GM19238 (cell line): ENCODE measurements around the gene LAMA1.

Source experiments
- DNase-seq: peaks from one replicate; pipeline ENCODE4 v3.0.0; 2011; ENCODE audit warnings: low spot score; ENCODE audit not compliant: insufficient read length

LAMA1 gene

DNA sequence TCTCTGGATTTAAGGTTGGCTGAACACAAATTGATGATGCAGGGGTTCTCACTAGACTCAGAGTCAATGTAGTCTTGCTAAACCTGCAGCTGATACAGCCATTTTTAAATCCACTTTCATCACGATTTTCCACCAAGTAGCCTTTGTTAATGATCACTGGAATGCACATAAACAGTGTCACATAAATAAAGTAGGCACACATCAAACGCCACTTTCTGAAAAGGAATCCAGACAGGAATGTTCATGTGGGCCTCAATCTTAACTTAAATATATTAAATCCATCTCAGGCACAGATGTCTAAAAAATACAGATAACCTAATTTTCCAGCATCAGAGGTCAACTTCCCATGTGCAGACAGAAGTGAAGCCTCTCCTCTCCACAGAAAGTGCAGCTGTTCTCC is 58.3 kb downstream of the LAMA1 start:
- no peak for DNase-seq

DNA sequence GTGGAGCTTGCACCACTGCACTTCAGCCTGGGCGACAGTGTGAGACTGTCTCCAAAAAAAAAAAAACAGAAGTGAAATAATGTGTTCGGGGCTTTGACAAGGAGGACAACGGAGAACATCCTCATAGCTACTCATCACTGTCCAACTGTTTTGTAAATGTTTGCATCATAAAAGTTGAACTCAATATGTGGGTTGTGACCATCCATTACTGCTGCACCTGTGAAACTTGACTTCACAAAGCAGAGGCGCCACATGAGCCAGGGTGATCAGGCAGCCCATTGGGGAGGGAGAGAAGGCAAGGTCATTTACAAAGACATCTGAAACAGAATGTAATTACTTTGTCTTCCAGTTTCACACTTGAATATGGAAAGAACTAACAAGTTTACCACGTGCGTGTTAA is 61.6 kb downstream of the LAMA1 start:
- DNase-seq: no peak

DNA sequence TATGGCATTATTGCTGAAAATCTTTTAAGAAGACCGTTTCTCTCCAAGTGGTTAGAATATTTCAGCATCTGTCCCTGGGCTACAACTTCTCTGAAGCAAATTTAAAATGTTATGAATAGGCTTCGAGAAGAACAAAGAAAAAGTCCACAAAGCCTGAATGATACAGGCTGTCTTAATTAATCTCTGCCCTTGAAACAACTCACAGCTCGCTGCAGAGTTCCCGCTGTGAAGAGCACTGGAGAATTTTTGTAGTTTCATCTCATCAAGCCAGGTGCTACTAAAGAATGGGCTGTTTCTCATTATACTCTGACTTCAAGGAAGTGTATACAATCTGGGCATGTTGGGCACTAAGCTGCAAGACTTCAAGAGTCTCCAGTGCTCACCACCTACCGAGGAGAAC is 67.6 kb downstream of the LAMA1 start:
- DNase-seq: no peak

DNA sequence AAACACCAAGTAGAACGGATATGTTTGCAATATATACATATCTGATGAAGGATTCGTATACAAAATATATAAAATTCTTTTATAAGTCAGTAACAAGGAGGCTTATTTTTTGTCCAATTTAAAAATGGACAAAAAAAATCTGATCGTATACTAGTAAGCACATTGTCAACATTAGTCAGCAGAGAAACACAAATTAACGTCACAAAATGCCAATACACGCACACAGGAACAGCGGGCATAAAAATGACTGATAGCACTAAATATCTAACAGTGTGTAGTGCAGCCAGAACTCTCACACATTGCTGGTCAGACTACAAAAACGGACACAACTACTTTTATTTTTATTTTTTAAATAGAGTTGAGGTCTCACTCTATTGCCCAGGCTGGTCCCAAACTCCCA is 69.5 kb downstream of the LAMA1 start:
- no peak for DNase-seq

DNA sequence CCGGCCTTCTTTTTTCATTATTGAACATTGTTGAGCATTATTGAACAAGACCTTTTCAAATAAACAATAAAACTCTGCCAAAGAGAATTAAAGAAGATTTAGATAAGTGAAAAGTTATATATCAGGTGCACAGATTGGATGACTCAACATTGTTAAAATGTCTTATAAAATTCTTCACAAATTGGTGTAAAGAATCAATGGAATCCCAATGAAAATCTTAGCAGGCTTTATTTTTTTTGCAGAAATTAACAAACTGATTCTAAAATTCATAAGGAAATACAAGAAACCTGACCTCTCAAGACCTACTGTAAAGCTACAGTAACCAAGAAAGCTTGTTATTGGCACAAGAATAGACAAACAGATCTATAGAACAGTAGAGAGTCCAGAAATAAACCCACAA is 70.3 kb downstream of the LAMA1 start:
- no peak for DNase-seq

DNA sequence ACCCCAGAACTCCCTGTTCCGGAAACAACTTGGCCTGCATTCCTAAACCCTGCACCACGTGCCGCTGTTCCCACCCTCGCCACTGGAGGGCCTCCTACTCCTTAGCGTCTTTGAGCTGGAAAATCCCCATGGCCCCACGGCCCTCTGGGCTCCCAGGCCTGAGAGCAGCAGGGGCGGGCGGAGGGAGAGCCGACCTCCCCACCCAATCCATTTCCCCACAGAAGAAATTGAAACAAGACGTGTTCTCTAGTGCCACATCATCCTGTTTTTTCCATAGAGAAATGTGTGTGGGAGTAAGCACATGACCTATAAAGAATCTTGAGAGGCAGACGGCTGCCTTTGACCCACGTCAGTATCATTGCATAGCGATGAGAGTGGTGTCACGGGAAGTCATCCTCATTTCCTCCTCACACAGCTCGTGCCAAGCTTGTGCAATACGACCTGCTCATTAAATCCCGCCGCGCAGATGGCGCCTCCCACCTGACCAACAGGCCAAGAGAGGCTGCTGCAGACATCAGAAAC is 79.2 kb downstream of the LAMA1 start:
- no peak for DNase-seq

DNA sequence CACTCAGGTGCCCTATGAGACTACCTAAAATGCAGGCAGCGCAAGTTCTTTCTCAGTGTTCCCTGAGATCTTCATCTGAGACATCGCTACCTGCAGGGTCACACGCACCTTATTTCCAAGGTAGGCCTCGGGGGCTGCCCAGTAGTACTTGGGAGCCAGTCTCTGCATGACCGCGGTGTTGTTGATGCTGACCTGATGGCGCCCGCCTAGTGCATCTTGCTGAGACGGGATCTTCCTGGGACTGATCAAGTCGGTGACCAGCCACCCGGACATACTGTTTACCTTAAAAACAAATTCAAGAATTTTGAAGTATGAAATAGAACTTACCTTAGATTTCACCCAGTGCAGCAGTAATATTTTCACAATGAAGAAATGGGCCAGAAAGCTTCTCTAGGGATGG is 80.1 kb downstream of the LAMA1 start:
- DNase-seq: no peak

DNA sequence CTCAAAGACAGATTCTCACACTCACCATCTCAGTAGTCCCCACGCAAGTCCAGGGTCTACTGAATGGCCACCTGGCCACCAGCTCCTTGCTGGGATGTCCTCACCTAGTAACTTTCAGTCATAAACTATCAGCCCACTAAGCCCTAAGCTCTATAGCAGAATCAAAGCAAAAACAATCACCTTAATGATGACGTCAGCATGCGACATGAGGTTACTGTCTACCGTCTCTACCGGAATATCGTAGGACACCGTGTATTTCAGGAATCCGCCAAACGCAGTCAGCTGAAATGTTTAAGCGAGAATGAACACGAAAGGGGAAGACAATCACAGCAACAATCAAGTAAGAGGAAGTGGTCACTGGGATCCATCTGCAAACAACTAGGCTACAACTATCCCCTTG is 81.8 kb downstream of the LAMA1 start:
- no peak for DNase-seq

DNA sequence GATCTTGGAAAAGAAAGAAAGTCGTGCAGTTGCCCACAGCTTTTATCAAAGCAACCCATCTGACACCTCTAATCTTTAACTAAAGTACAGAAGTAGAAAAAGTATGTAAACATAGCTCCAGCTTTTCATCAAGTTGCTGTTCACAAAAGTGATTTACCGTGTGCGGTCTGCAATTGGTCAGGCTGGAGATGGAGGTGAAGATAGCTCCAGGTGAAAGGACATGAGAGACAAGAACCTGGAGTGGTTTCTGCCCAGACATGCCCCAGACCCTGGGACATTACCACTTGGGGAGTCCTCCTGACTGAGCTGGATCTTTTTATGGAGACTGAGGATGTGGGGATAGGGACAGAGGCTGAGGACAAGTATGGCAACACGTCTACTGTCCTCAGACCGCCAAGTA is 82.7 kb downstream of the LAMA1 start:
- no peak for DNase-seq

DNA sequence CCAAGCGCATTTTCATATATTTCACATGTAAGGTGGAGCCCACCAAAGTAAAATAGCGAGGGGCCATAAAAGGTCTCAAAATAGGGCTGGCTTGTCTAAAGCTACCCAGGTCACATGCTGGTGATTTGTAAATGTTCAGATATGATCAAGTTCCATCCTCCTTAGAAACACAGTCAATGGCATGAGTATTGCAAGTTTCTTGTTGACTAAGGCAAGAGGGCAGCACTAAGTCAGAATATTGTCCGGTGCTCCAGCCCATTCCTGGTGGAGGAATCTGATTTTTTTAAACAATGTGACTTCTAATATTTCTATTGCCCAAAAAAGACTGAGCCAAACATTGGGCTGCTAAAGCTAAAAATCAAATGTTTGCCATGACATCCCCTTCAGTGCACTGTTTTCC is 85.1 kb downstream of the LAMA1 start:
- DNase-seq: no peak

DNA sequence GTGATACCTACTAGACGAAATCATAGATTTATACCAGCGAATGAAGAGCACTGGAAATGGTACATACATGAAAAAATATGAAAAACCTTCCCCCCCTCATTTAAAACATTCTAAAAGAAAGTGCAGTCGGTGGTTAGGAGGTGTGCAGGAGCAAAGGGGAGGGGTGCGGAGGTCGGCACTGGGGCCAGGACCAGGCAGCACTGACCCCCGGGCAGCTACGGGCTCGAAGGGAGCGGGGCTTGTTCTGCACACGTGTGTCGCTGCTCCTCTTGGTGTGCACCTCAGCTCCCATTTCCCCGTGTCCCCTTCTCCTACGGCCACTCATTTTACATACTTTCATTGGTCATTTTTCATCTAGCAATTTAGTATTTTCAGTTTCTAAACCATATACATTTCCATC is 89.0 kb downstream of the LAMA1 start:
- no peak for DNase-seq

DNA sequence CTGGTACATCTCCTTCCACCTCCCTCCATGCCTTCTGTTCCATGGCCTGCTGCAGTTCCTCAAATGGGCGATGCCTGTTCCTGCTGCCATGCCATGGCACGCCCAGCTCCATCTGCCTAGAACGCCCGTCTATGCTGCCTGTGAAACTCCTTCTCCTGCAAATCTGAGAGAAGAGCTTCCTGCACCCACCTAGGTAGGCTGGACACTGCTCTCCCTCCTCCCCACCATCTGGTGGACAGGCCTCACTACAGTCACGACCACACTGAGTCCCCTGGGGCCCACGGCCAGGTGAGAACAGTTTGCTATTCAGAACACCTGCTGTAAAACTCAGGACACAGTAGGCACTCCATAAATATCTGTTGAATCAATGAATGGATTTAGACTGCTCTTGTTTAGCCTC is 92.4 kb downstream of the LAMA1 start:
- DNase-seq: no peak

DNA sequence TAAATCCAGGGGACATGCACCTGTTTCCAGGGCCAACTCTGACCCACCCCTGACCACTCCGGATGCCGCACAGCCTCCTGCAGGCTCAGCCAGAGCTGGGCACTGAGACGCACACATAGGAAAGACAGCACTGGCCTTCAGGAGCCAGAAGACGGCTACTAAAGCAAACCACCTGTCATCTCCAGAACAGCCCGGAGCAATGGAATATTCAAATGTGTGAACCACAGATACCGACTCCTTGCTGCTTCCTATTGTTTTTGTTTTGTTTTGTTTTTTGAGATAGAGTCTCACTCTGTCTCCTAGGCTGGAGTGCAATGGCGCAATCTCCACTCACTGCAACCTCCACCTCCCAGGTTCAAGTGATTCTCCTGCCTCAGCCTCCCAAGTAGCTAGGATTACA is 94.0 kb downstream of the LAMA1 start:
- no peak for DNase-seq

DNA sequence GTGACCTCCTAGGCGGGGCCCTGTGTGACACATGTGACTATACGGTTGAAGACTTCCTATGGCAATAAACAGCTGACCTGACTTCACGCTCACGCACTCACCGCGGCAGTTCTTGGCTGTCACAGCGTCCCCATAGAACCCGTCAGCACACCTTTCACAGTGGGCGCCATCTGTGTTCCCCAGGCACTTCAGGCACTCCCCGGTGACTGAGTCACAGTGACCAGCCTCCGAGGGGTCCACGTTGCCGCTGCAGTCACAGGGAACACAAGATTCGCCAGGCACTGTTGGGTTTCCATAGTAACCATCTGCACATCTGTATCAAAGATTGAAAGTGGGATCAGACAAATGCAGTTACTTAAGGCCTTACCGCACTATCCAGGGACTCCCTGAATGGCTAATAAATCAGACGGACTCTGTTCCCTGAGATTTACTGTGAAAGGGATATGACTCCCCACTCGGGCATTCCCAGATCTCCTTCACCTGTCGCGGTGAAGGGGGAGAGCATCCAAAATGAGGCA is 94.5 kb downstream of the LAMA1 start:
- no peak for DNase-seq

DNA sequence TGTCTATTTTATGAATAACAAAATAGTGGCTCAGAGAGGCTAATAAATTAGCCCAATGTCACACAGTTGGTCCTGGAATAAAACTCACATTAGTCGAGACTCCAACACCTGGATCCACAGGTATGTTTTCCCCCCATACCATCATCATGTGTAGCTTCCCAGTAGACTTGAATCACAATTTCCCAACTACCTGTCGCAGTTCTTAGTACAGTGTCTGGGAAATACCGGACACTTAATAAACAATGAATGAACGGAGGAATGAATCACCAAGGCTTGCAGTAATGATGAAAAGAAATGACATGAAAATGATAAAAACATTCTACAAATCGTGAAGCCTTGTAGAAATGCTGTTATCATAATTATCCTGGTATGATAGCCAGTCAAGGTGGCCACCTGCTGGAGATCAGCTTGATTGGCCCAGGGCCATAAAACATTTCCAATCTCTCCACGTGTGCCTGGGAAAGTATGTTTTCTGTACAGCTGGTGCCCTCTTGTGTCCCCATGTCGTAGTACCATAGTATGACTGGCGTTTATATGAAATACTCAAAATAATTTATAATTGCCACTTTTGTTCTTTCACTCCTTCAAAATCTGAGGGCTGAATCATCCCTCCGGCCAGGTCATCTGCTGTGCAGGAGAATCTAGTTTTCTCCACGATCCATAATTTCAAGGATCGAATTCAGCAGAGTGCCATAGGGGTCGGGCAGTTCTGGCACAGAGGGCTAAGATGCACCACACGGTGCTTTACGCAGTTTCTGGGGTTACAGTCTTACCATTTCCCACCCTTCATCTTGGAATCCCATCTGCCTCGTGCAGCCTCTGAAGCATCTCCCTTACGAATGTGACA is 95.4 kb downstream of the LAMA1 start:
- no peak for DNase-seq

DNA sequence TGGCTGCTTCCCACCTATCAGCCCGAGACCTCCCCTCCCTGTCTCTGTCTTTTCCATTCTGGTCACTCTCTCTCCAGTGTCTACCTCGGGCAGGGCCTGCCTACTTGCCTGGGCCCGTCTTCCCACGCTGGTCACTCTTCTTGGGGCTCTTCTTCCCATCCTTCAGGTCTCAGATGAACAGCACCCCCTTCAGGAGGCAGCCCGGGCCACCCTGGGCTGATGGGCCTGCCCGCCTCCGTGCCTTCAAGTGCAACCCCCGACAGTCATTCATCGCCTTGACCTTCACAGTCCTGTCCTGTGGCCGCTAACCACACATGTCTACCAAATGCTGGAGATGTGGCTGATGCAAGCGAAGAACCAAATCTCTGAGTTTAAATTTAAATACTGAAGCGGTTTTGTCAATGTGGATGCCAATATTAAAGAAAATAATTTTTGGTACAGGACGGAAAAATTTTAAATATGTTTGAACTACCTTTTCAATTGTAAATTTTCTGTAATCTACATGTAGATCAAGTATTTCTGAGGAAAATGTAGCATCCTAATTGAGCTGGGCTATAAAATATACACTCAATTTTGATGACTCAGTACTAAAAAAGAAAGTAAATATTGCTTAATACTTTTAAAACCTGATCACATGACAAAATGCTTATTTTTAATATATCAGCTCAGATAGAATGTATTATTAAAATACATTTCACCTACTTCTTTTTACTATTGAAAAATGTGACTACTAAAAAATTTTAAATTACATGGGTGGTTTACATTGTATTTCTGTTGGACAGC is 96.4 kb downstream of the LAMA1 start:
- DNase-seq: no peak

DNA sequence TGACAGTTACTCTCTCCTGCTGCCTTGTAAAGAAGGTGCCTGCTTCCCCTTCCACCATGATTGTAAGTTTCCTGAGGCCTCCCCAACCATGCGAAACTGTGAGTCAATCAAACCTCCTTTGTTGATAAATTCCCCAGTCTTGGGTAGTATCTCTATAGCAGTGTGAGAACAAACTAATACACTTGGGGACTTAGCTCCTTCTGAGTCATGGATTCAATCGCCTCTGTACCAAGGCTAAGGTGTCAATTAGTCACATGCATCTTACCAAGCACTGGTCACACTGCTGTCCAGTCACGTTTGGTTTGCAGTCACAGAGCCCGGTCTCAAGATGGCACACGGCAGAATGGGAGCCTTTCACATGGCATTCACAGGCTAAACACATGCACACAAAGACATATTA is 100.6 kb downstream of the LAMA1 start:
- DNase-seq: no peak

DNA sequence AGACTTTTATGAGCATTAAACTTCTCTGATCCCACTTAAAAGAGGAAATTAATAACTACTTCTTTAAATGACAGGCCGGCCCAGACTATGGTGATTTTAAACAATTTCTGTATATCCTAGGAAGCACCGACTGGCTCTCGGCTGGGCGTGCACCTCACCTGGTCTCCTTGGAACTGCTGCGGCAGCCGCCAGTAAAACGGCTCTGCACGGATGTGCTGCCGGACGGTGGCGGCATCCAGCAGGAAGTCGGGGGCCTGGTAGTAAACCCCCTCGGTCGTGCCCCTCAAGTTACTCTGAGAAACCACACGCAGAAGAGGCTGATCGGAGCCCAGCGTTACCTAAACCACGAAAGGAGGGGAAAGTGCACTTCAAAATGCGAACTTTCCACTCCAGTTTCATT is 106.5 kb downstream of the LAMA1 start:
- no peak for DNase-seq

DNA sequence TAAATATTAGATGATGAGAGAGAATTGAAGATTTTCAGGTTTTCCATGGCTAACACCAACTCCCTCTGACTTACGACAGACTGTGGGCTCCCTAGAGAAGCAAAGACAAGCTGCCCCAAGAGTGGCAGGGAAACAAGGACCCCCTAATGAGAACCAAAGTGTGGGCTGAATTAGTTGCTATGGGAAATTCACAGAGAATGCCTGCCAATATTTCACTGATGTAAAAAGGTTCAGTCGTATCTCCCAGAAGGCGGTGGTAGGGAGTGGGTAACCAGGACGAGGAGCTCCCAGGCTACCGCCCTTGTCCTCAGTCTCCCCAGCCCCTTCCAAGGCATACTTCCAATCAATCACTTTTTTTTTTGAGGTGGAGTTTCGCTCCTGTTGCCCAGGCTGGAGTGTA is 113.6 kb downstream of the LAMA1 start:
- no peak for DNase-seq

DNA sequence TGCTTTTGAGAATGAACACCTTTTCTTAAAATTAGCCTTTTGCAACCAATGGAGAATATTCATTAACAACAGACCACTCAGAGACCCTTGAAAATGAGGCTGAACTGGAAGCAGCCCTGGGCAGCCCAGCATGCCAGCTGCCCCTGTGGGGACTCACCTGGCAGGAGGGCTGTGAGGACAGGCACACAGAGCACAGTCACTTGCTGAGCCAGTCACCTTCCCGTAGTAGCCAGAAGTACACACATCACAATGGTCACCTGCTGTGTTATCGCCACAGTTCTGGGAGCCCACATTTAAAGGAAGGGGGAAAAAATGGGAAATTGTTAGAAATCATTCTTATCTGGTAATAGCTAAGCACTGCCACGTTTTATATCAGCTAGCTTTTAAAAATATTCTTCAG is 115.5 kb downstream of the LAMA1 start:
- no peak for DNase-seq

DNA sequence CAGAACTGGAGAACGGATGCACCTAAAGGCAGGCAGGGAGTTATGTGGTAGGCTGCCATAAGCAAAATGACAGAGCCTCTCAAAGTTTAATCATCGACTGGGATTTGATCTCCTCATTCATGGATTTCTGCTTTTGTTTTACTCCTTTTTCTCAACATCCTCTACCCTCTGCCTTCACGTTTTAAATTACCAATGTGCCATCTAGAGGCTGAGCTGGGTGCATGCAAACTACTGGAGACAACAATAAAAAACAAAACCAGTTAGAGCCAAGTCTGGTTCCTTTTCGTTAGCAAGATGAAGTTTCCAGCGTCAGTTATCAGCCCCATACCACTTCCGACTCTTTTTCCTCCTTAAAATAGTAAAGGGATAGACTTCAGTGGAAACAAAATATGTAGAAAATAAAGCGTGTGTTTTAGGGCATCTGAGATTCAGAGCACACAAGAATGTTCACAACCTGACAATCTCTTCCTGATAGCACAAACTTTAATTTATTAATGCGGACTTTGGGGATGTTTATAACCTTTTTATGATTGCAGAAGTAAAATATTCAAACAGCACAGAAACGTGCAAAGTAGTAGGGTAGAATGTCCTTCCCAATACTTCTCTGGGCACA is 117.0 kb downstream of the LAMA1 start:
- DNase-seq: no peak

DNA sequence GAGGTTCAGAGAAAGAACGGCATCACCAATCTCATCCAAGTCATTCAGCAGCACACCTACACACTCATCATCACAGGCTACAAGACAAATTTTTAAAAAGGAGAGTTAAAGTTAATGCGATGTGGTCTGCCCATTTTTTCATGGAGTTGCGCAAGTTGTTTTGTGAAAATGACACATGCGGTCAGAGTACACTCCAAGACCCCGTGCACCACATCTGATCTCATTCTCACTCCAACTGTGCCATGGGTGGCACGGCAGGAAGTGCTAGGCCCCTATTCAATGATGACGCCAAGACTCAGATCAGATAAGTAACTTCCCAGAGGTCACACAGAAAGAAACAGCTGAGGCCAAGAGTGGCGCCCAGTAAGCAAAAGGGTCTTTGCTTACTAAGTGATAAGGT is 119.8 kb downstream of the LAMA1 start:
- no peak for DNase-seq
